Middle frontal gyrus (tissue), 1 donor: ENCODE measurements around the gene SLC39A11.

Source experiments
- DNase-seq: peaks from one replicate; pipeline ENCODE4 v3.0.0-alpha.2; 2015; ENCODE audit warnings: low spot score; ENCODE audit errors: extremely low spot score

The SLC39A11 gene

GRCh38 chr17:72696721-72697120 is 395.8 kb downstream of the SLC39A11 start:
- DNase-seq: no peak

GRCh38 chr17:72696156-72696555 is 396.3 kb downstream of the SLC39A11 start:
- DNase-seq: no peak

DNA sequence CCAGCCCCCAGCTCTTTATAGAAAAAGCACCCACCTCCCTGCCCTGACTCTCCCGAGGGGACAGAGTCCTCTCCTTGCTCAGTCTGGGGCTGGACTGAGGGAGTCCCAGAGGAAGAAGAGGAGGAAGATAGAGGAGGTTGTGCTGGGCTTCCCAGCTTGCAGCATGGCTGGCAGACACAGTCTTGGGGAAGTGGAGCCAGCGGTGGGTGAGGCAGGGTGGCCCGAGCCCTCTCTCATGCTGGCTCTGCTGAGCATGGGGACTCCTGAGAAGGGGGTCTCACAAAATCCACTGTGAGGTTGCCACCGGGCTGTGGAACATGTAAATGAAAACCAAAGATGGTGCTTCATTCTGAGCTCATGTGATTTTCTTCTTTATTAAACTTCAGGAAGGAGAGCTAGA is 398.5 kb downstream of the SLC39A11 start:
- DNase-seq: no peak

DNA sequence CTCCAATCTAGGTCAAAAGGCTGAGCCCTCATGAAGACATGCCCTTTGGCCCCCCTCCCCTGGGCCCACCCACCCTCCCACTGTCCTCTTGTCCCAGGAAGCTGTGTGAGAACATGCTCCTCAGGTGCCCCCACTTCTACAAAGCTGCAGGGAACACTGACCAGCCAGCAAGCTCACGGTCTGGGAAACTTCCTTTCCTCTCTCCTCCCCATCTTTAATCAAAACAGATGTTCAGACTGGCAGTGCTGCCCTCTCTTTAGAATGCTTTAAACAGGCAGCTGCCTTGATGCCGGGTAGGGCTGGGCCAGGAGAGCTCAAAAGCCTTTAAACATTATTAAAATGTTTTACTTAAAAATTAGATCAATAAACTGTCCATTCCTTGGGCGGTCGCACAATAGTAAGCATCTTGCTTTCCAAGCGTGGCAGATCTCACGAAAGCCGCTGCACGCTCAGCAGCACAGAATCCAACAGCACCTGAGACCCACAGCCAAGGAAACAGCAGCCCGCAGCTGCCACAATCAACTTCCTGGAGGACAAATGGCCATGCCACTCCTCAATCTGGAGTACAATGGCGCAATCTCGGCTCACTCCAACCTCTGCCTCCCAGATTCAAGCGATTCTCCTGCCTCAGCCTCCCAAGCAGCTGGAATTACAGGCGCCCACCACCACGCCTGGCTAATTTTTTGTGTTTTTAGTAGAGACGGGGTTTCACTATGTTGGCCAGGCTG is 399.2 kb downstream of the SLC39A11 start:
- DNase-seq: no peak

DNA sequence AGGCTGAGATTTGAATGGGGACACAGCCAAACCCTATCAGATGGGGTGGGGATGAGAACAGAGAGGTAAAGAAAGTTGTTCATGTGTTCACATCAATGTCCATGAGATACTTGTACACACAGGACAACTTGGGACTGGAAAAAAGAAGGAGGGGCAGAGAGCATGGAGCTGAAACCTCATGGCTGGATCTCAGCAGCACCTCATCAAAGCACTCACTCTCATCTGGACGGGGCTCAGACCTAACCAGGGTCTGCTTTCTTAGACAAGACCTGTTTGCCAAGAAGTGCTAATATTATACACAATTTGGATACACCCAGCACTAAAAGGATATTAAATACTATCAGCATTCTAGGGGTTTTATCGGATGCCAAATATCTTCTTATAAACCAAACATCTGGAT is 399.8 kb downstream of the SLC39A11 start:
- no peak for DNase-seq

DNA sequence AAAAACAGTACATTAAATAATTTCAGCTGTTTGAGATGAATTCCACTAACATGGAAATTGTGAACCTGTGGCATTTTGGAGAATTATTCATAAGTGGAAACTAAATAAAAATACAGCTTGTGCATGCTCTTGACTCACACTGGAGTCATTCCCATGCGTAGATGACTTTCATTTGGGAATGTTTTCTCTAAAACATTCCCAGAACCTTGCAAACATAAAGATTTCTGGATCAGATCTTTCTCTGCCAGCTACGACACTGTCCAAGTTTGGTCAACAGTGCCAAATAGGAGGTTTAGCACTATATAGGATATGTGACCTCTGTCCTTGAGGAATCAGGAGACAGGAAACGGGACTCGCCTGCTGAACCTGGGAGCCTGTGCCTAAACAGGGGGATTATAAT is 400.9 kb downstream of the SLC39A11 start:
- DNase-seq: no peak

- DNase-seq: no peak
Measured at GRCh38 chr17:72691017-72691416, 401.5 kb downstream of the SLC39A11 start.

DNA sequence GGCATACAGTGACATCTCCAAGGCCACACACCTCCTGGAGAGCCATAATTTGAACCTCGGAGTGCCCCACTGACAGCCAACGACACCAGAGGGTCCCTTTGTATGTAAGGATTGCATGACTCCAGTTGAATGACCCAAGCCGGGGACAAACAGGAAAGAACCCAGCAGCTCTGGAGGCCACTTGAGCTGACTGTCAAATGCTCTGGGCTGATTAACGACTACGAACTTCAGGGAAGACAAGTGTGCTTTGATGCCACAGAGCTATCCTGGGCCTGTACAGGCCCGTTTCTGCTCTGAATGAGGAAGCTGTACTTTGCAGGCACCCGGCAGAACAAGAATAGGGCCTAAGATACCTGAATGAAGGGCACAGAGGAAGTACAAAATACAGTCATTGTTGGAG is 404.6 kb downstream of the SLC39A11 start:
- no peak for DNase-seq

DNA sequence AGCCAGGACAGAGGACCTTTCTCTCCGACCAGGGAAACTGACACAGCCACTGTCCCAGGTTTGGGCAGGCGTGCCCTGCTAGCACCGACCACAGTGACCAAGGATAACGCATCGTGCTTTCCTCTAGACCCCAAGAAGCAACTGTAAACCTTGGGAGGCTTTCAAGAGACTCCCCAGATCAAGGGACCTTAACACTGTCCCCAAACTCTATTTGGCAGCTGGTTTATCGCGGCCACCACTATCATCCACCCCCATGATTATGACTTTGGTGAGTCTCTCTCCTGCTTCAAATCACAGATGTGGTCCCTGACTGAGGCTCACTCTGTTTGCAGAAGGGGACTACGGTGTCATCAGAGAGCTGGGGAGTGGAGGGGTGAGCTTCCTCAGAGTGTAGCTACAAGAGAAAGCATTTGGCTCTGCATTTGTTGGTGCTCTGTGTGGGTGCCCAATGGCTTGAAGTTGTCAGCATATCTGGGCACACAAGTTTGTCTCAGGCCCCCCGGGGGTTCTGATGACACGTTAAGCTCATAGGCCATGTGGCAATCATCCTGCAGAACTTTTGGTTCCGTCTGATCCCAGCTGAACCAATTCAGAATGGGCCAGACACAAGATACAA is 408.0 kb downstream of the SLC39A11 start:
- no peak for DNase-seq

GRCh38 chr17:72683506-72684404 is 408.7 kb downstream of the SLC39A11 start:
- no peak for DNase-seq

DNA sequence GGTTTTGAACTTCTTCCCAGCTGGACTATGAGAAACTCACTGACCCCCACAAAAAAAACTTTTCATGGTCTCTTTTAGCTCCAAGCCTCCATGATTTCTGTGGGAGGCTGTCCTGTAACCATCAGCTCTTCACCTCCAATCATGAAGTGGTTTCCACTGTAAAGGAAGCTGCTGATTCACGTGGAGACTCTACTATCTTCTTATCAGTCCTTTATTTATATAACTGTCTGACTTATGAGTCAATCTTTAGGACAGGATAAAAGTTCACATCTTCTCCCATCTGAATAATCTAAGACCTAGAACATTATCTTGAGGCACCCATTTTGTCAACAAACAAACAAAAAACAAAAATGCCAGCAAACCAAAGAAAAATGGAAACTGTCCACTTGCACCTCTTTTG is 409.9 kb downstream of the SLC39A11 start:
- no peak for DNase-seq

GRCh38 chr17:72681844-72682243 is 410.6 kb downstream of the SLC39A11 start:
- DNase-seq: no peak

GRCh38 chr17:72677714-72678390 is 414.6 kb downstream of the SLC39A11 start:
- DNase-seq: no peak

DNA sequence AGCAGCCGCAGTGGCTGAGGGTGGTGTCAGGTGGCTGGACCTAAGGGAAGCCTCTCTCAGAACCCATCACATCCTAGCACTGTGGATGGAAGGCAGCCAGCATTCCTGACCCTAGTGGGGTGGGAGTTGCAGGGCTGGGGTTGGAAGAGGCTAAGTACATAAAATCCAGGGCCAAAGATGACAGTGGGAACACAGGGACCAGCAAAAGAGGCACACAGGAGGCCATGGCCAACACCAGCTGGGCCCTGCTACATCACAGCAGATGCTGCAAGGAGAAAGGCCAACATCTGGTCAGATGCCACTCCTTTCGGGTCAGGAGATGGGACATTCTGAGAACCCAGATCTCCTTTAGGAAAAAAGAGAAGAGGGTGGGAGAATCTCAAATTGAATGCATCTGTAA is 415.4 kb downstream of the SLC39A11 start:
- DNase-seq: no peak

DNA sequence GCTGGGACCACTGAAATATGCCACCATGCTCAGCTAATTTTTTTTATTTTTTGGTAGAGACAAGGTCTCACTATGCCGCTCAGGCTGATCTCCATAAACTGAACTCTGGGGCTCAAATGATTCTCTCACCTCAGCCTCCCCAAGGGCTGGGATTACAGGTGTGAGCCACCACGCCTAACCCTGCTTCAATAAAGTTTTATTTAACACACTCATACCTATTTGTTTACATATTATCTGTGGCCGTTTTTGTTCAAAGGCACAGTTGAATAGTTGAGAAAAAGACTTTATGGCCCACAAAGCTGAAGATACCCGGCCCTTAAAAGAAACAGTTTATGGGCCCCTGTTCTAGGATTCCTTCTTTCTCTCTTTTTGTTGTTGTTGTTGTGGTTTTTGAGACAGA is 419.8 kb downstream of the SLC39A11 start:
- no peak for DNase-seq

DNA sequence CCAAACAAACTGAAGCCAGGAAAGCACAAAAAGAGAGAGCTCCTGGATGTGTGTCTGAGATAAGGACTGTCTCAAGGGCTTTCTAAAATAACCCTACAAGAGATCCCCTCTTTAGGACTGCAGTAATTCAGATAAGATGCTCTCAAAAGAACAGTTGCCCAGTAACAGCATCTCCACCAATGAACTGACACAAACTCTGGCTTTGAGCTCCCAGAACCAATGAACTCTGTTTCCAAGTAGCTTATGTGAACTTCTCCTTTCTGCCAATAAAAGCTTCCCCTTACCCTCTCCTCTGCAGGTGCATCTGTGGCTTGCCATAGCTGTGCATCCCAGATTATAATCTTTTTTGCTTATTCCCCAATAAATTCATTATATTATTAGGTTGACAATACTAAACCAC is 421.5 kb downstream of the SLC39A11 start:
- no peak for DNase-seq

DNA sequence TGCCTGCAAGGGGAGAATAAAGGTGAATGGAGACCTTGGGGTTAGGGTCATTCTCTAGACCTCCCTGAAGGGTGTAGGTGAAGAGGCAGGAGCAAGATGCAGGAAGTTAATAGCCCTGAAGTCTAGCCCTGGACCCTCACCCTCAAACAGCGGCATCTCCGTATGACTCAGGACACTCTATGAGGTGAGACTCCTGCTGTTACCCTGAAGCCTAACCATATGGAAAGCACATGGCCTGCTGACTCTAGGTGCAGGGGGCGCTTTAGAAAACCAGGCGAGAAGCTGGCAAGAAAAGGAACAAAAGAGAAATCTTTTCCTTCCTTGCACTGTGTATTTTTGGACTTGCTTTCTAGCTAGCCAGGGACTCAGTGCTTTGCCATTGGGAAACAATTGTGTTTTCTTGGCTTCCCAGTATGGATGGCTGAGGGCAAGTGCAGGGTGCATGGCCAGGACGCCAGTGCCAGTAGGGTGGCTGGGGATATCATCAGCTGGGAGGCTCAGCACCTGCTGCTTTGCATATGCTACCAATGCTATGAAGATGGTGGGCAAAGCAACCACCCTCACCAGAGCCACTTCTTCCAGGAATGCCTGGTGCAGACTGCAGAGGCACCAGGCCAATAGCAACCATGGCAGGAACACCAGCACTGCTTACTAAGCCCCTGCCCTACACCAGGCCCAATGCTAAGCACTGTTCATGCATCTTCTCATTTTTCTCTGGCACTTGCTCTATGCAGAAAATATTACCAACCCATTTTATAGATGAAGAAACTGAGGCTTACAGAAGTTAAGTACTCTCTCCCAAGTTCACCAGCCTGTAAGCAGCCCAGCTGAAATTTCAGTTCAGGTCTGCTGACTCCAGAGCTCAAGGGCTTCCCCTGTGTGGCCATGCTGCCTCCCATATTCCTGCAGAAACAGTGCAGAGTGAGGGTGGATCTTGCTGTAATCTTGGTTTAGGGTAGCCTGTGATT is 425.1 kb downstream of the SLC39A11 start:
- DNase-seq: no peak

- DNase-seq: no peak
Measured at GRCh38 chr17:72665852-72666851, 426.3 kb downstream of the SLC39A11 start.

DNA sequence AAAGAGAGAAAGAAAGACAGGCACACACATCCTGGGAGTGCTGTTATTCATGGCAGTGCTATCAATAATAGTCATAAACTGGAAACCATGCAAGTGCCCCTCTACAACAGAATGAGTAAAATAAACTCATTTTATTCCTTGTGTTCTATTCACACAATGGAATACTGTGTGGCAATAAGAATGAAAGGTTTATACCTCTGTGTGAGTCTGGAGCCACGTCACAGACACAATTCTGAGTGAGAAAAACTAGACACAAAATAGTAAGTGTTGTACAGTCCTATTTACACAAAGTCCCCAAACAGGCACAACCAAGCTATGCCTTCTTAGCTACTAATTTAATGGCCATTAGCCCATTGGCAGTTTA is 429.7 kb downstream of the SLC39A11 start:
- DNase-seq: no peak
